ENCODE data around the gene KCNH8.

GRCh38 chr3:19107719-19108118, 40.6 kb upstream of the KCNH8 start:
- TF ChIP-seq KLF5 (IDR thresholded peaks at IDR 0.05; ENCODE audit: partially characterized antibody) (no peak), POLR2AphosphoS2 (IDR thresholded peaks at IDR 0.05; ENCODE audit: low read depth, low read length) (no peak), CTCF (IDR thresholded peaks at IDR 0.05 in 2 of 3, conservative IDR thresholded peaks at IDR 0.05 in 1 of 3; ENCODE audit: control insufficient read depth in 2 of 3, extremely low read depth in 1 of 3, insufficient read depth in 1 of 3, low read depth in 3 of 3, low read length in 3 of 3) (no peak), SIN3A (IDR thresholded peaks at IDR 0.05; ENCODE audit: low read depth, low read length) (no peak), NFXL1 (IDR thresholded peaks at IDR 0.05; ENCODE audit: borderline replicate concordance) (no peak), BCL11A (IDR thresholded peaks at IDR 0.05; ENCODE audit: low read depth, low read length) (no peak), NFIC (IDR thresholded peaks at IDR 0.05; ENCODE audit: low read depth, low read length) (no peak)
